Activated T-helper 2 cell treated with anti-CD3 and anti-CD28 coated beads, Interferon-gamma antibody, Interleukin-2, Interleukin-4, amounts not matched to agents 10 μg/mL and 5 μg/mL and 100 μg/mL, durations not matched to agents 14 hours and 24 hours and 36 hours (primary cell): Measurements from ENCODE around the gene OR2A12. TPM values are rescaled to one million over a fixed set of nuclear protein-coding genes. Genes with fewer than 3 reads are reported as not detected.
"Not testable (repeated sequence)": the region's sequence is repeated elsewhere in the genome, so short reads cannot be mapped to it uniquely, and the experiment has no call there.

ENCODE experiments used
- DNase-seq: peaks from one replicate; pipeline ENCODE4 v3.0.0; 2021; ENCODE audit warnings: low spot score
- H3K27ac Mint-ChIP-seq: one replicate; pipeline ENCODE4 v1.8.0; 2021; ENCODE audit warnings: mixed read lengths
- H3K27me3 Mint-ChIP-seq: one replicate; pipeline ENCODE4 v1.8.0; 2021; ENCODE audit warnings: low read depth, mixed read lengths
- H3K36me3 Mint-ChIP-seq: one replicate; pipeline ENCODE4 v1.8.0; 2021; ENCODE audit warnings: low read depth, mixed read lengths
- H3K4me1 Mint-ChIP-seq: one replicate; pipeline ENCODE4 v1.8.0; 2021; ENCODE audit warnings: low read depth, mixed read lengths
- H3K4me3 Mint-ChIP-seq: one replicate; pipeline ENCODE4 v1.8.0; 2021; ENCODE audit warnings: low read depth, mild to moderate bottlenecking, moderate library complexity, mixed read lengths
- H3K9me3 Mint-ChIP-seq: one replicate; pipeline ENCODE4 v1.8.0; 2021; ENCODE audit warnings: mixed read lengths
- intact Hi-C: fragments of 100-400 bp; cut with micrococcal nuclease; formaldehyde crosslinking; loops from one replicate; pipeline ENCODE4 v1.15.1; 2023
- total RNA-seq: library from RNA; stranded (reverse); gene quantifications from 2 replicates; pipeline ENCODE4 v1.2.3, GENCODE V29; 2022

The OR2A12 gene
- total RNA-seq, 1 donor from 2014 or later, result not detected

DNA sequence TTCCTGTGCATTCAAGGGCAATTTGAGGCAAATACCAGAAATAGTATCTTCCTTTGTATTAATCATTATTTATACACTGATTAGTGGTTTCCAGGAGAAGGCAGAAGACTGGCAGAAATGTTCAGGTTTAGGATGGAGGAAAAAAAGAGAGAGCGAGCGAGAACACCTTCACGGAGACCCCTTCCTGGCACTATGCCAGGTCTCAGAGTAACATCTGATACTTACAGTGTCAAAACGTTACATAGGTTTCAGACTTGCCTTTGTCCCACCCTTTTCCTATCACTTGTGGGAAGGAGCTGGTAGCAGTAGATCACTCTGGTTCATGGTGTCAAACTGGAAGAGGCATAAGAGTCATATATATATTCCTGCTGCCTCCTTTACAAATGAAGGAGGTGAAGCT lies 652 bp downstream of the OR2A12 start:
- H3K27ac Mint-ChIP-seq, result no peak overlapping the region
- intact Hi-C loops, result no loop called here
- DNase-seq, result no peak
- no peaks in the 10 kb centered on the region for H3K4me1 Mint-ChIP-seq
- no peak overlapping the region for H3K4me3 Mint-ChIP-seq
- H3K9me3 Mint-ChIP-seq, result peaks cover 9% of the 10 kb centered on the region
- H3K27me3 Mint-ChIP-seq, result no peaks in the 10 kb centered on the region
- no peaks in the 10 kb centered on the region for H3K36me3 Mint-ChIP-seq

DNA sequence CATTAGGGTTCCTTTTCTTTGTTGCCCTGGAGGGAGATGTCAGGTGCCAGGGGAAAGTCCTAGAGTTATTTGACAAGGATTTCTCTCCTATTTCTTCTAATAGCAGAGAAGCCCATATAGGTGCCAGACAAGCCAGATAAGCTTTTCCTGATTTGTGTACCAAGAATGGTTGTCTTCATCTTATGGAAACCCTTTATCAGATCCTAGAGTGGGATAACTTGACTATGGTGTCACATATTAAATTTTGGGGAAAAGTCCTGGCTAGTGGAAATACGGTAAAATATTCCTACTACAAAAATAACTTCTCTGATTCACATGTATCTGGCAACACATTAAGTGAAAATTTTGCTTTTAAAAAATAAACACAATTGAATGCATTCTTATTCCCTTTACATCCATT lies 1.2 kb downstream of the OR2A12 start:
- H3K9me3 Mint-ChIP-seq, result peaks cover 9% of the 10 kb centered on the region
- no peak overlapping the region for H3K4me3 Mint-ChIP-seq
- no peak for DNase-seq
- no peaks in the 10 kb centered on the region for H3K36me3 Mint-ChIP-seq
- no peaks in the 10 kb centered on the region for H3K27me3 Mint-ChIP-seq
- intact Hi-C loops, result no loop called here
- no peaks in the 10 kb centered on the region for H3K4me1 Mint-ChIP-seq
- no peak overlapping the region for H3K27ac Mint-ChIP-seq

DNA sequence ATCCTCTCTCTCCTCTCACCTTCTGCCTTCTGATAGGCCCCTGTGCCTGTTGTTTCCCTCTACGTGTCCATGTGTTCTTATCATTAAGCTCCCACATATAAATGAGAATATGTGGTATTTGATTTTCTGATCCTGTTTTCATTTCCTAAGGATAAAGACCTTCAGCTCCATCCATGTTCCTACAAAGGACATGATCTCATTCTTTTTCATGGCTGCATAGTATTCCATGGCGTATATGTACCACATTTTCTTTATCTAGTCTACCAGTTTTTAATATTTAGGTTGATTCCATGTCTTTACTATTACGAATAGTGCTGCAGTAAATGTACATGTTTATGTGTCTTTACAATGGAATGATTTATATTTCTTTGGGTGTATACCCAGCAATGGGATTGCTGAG lies 4.6 kb downstream of the OR2A12 start:
- H3K9me3 Mint-ChIP-seq, result peaks cover 9% of the 10 kb centered on the region
- no peak for DNase-seq
- no peak overlapping the region for H3K27ac Mint-ChIP-seq
- H3K4me3 Mint-ChIP-seq, result no peak overlapping the region
- intact Hi-C loops, result no loop called here
- no peaks in the 10 kb centered on the region for H3K4me1 Mint-ChIP-seq
- no peaks in the 10 kb centered on the region for H3K27me3 Mint-ChIP-seq
- H3K36me3 Mint-ChIP-seq, result no peaks in the 10 kb centered on the region

DNA sequence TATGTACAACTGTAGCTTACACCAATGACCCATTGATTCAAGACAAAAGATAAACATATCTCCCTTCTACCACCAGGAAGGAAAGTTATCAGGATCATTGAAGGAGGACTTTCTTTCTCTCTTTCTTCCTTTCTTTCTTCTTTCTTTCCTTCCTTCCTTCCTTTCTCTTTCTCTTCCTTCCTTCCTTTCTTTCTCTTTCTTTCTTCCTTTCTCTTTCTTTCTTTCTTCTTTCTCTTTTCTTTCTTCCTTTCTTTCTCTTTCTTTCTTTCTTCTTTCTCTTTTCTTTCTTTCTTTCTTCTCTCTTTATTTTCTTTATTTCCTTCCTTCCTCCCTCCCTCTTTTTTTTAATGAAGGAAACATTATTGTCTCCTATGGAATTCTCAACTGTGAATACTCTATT lies 12.7 kb downstream of the OR2A12 start:
- no peaks in the 10 kb centered on the region for H3K27me3 Mint-ChIP-seq
- H3K4me1 Mint-ChIP-seq, result no peaks in the 10 kb centered on the region
- no peak for DNase-seq
- no peak overlapping the region for H3K27ac Mint-ChIP-seq
- H3K36me3 Mint-ChIP-seq, result no peaks in the 10 kb centered on the region
- intact Hi-C loops, result no loop called here
- H3K4me3 Mint-ChIP-seq, result no peak overlapping the region
- H3K9me3 Mint-ChIP-seq, result no peaks in the 10 kb centered on the region

DNA sequence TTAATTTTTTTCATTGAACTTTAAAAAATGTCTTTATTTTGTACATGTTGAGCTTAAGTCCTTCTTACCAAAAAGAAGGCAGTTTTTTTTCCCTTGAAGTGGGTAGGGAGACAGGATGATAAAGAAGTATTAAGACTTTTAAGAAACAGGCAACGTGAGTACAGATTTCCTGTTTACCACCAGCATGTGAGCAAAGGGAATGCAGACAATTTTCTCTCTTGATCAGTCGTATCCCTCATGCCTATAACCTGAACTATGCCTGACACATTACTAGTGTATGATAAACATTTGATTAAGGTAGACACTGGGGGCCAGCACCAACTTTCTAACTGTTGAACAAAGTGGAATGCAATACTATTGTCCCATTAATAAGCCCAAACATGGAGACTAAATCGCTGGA lies 14.5 kb downstream of the OR2A12 start:
- Mint-ChIP-seq H3K36me3 (no peaks in the 10 kb centered on the region), H3K4me3 (no peak overlapping the region), H3K9me3 (no peaks in the 10 kb centered on the region), H3K27me3 (no peaks in the 10 kb centered on the region), H3K4me1 (no peaks in the 10 kb centered on the region), H3K27ac (no peak overlapping the region)
- DNase-seq, result no peak
- intact Hi-C loops, result no loop called here

DNA sequence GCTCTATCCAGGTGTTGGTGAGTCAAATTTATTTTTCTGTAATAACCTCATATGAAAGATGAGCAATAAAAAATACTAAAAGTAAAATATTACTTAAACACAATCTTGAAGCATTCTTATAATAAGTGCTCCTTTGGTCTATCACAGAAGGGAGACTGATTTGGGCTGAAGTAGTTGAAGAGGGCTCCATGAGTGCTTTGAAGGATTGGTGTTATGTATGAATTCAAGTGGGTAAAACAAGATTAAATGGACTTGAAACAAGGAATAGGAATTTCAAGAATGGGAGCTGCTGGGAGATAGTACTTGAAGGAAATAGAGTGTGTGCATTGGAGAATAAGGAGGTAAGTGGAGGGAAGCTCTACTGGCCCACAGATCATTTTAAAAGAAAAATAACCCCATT lies 16.0 kb downstream of the OR2A12 start:
- intact Hi-C loops, result no loop called here
- no peak for DNase-seq
- H3K27me3 Mint-ChIP-seq, result peaks cover 2% of the 10 kb centered on the region
- H3K9me3 Mint-ChIP-seq, result no peaks in the 10 kb centered on the region
- H3K27ac Mint-ChIP-seq, result no peak overlapping the region
- H3K36me3 Mint-ChIP-seq, result no peaks in the 10 kb centered on the region
- H3K4me1 Mint-ChIP-seq, result no peaks in the 10 kb centered on the region
- H3K4me3 Mint-ChIP-seq, result no peak overlapping the region

DNA sequence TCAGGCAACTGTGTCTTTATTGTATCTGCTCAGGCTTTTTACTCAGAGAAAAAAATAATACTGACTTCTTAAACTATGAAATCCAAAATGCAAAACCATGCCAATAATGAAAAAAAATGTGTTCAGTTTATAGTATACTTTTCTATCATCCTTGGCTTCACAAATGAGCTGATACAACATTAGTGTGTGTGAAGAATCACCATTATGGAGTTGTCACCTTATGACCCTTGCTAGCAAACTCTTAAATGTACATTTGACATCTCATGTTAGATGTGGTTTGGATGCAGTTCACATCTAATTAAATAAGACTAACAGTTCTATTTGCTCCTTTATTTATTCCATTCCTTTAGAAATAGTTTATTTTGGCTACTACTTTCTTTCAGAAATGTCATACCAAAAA lies 19.1 kb downstream of the OR2A12 start:
- no peaks in the 10 kb centered on the region for H3K4me1 Mint-ChIP-seq
- peaks cover 2% of the 10 kb centered on the region for H3K27me3 Mint-ChIP-seq
- no peak overlapping the region for H3K27ac Mint-ChIP-seq
- H3K4me3 Mint-ChIP-seq, result no peak overlapping the region
- H3K36me3 Mint-ChIP-seq, result no peaks in the 10 kb centered on the region
- intact Hi-C loops, result no loop called here
- no peaks in the 10 kb centered on the region for H3K9me3 Mint-ChIP-seq
- no peak for DNase-seq

DNA sequence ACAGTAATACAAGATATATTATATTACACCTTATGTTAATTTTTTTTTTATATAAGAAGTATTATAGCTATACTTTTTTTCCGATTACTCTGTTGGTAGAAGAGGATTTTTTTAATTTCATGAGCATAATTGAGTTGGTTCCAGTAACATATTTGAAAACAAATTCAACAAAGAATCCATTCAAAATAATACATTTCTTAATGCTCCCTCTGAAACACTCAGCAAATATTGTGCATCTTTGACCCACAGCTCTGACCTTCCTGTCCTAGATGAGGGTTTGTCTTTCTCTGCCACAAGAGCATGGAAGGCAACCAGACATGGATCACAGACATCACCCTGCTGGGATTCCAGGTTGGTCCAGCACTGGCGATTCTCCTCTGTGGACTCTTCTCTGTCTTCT lies 23.2 kb downstream of the OR2A12 start, which contains the start of gene OR2A2:
Gene OR2A2, plus strand, starts transcription at position 301 of the 400 bp plus-strand sequence. Its CDS starts 0 bp downstream, at position 301.
- H3K36me3 Mint-ChIP-seq, result no peaks in the 10 kb centered on the region
- H3K4me1 Mint-ChIP-seq, result no peaks in the 10 kb centered on the region
- no peak within 1 kb of the TSS for H3K27ac Mint-ChIP-seq
- peaks cover 5% of the 10 kb centered on the region for H3K27me3 Mint-ChIP-seq
- no peak within 1 kb of the TSS for H3K4me3 Mint-ChIP-seq
- DNase-seq, result no peak
- intact Hi-C loops, result no loop called here
- no peaks in the 10 kb centered on the region for H3K9me3 Mint-ChIP-seq

DNA sequence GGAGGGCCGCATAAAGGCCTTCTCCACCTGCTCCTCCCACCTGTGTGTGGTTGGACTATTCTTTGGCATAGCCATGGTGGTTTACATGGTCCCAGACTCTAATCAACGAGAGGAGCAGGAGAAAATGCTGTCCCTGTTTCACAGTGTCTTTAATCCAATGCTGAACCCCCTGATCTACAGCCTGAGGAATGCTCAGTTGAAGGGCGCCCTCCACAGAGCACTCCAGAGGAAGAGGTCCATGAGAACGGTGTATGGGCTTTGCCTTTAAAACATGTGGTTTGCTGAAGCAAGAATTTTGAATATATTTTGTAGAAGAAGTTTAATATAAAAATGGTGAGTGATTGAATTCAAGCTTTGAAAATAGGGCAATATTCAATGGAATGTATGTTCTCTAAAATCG lies 24.2 kb downstream of the OR2A12 start:
- no peak overlapping the region for H3K27ac Mint-ChIP-seq
- intact Hi-C loops, result no loop called here
- peaks cover 5% of the 10 kb centered on the region for H3K27me3 Mint-ChIP-seq
- no peak for DNase-seq
- no peaks in the 10 kb centered on the region for H3K4me1 Mint-ChIP-seq
- H3K4me3 Mint-ChIP-seq, result no peak overlapping the region
- no peaks in the 10 kb centered on the region for H3K9me3 Mint-ChIP-seq
- H3K36me3 Mint-ChIP-seq, result no peaks in the 10 kb centered on the region

DNA sequence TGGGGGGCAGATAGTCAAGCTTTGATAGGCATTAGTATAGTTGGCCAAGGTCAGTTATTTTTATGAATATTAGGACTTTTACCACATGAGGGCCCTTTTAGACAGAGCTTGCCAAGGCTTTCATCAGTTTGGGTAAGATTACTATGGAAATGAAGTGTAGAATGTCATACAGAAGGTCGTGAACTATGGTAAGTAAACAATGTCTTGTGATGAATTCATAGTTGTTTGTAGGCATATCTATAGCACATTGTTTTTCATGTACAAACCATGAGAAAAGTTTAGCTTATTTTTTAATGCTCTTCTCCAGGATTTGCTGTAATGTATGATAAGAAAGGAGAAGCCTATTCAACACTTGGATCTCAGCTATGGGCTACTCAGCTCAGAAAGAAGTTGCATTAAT lies 27.6 kb downstream of the OR2A12 start:
- intact Hi-C loops, result no loop called here
- Mint-ChIP-seq H3K4me3 (no peak overlapping the region), H3K9me3 (no peaks in the 10 kb centered on the region), H3K36me3 (no peaks in the 10 kb centered on the region), H3K4me1 (no peaks in the 10 kb centered on the region), H3K27ac (no peak overlapping the region), H3K27me3 (peaks cover 3% of the 10 kb centered on the region)
- DNase-seq, result no peak

DNA sequence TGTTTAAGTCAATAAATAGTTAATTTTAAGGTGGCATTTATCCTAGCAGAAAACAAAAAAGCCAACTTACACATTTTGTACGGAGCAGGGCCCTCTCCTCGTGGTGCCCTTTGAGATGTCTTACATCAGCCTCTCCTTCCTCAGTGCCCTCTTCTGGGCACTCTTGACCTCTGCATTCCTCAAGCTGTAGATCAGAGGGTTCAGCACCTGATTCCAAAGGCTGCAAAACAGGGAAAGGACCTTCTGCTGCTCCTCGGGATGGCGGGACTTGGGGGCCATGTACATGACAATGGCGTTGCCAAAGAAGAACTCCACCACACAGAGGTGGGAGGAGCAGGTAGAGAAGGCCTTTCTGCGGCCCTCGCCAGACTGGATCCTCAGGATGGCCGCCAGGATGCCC lies 32.3 kb downstream of the OR2A12 start:
- H3K9me3 Mint-ChIP-seq, result no peaks in the 10 kb centered on the region
- no peak for DNase-seq
- peaks cover 2% of the 10 kb centered on the region for H3K27me3 Mint-ChIP-seq
- intact Hi-C loops, result no loop called here
- H3K4me1 Mint-ChIP-seq, result no peaks in the 10 kb centered on the region
- no peaks in the 10 kb centered on the region for H3K36me3 Mint-ChIP-seq
- no peak overlapping the region for H3K4me3 Mint-ChIP-seq
- H3K27ac Mint-ChIP-seq, result no peak overlapping the region

DNA sequence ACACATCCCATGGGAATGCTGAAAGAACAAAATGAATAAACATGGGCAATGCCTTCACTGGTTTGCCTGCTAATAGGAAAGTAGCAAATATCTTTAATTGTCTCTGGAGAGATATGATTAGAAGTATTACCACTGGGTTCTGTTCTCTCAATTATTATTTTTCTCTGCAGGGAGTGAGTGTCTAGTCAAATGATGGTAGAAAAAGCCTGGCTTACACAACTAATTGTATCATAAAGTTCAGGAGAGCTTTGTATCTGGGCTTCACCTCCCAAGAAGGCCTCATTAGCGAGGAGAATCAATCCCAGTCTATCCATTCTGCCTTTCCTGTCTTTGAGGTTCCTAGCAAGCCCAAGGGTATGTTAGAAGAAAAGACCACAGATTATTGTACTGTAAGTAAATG lies 36.8 kb downstream of the OR2A12 start, which contains the start of gene OR2A14:
Gene OR2A14, plus strand, starts transcription at position 301 of the 400 bp plus-strand sequence. CDS start 5,937 bp downstream, outside the sequence.
- Mint-ChIP-seq H3K27me3 (no peaks in the 10 kb centered on the region), H3K9me3 (no peaks in the 10 kb centered on the region)
- intact Hi-C loops, result no loop called here

DNA sequence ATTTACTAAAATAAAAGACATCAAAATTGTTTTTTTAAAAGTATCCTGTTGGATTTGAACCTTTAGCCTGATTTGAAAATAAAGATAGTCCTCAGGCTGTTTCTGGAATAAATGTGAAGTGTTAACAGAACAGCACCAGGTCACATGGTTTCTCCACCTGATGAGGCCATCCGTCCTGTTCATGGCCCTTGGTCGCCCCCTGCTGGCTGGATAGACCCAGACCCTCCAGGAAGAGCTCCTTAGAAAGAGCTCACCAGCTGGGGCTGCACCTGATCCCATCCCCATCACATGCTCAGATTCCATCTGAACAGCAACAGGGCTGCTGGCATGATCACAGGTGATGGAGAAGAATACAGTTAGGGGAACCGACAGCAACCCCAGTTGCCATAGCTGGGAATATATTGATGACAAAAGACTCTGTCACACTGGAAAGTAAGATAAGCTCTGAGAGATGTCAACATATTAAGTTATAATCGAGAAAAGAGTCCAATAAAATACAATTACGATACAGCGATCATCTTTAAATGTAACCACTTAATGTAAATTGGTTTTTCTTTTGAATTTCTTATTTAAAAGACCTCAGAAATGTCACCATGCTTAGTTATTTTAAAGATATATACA lies 41.7 kb downstream of the OR2A12 start:
- Mint-ChIP-seq H3K27ac (no peak overlapping the region), H3K36me3 (no peaks in the 10 kb centered on the region), H3K27me3 (no peaks in the 10 kb centered on the region), H3K4me3 (no peak overlapping the region), H3K9me3 (no peaks in the 10 kb centered on the region), H3K4me1 (no peaks in the 10 kb centered on the region)
- peak; percentile 71 for DNase-seq
- intact Hi-C loops, result loop anchor here (5.0 kb wide), 1 partner anchor 226 kb away; the partner anchor contains the start of gene TCAF1

More for the DNA sequence above, 36.8 kb downstream of the OR2A12 start, which contains the start of gene OR2A14:
- no peak within 1 kb of the TSS for H3K4me3 Mint-ChIP-seq
- H3K36me3 Mint-ChIP-seq, result no peaks in the 10 kb centered on the region
- no peak within 1 kb of the TSS for H3K27ac Mint-ChIP-seq
- no peaks in the 10 kb centered on the region for H3K4me1 Mint-ChIP-seq
- DNase-seq, result no peak

DNA sequence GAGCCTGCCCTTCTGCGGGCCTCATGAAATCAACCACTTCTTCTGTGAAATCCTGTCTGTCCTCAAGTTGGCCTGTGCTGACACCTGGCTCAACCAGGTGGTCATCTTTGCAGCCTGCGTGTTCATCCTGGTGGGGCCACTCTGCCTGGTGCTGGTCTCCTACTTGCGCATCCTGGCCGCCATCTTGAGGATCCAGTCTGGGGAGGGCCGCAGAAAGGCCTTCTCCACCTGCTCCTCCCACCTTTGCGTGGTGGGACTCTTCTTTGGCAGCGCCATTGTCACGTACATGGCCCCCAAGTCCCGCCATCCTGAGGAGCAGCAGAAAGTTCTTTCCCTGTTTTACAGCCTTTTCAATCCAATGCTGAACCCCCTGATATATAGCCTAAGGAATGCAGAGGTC lies 43.5 kb downstream of the OR2A12 start:
- not testable (repeated sequence) for H3K9me3 Mint-ChIP-seq, H3K27me3 Mint-ChIP-seq, H3K27ac Mint-ChIP-seq, DNase-seq, H3K36me3 Mint-ChIP-seq, H3K4me3 Mint-ChIP-seq, H3K4me1 Mint-ChIP-seq
- intact Hi-C loops, result loop anchor here (5.0 kb wide), 1 partner anchor 227 kb away; the partner anchor contains the start of gene TCAF1
